GM18517 (cell line): ENCODE data around the gene CEMIP2.

ENCODE experiments used
- ATAC-seq: cut with Tn5 transposase; IDR thresholded peaks from one replicate; pipeline ENCODE4 v1.9.1; 2021; ENCODE audit warnings: mild to moderate bottlenecking, moderate library complexity; ENCODE audit not compliant: unreplicated experiment

CEMIP2 gene

DNA sequence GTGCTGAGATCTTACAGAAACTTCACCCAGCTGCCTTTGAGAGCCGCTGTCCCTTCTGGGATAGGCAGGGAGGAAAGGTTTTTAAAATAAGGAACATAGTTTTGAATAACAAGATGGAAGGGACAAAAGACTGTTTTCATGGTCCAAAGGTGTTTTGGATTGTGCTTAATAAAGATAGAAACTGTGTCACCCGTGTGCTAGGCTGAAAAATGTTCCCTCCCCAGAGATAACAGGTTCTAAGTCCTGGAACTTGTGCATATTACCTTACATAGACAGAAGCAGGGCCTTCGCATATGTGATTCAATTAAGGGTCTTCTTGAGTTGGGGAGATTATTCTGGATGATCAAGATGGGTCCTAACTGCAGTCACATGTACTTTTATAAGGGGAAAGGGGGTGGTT is 1.9 kb upstream of the CEMIP2 start:
- no peak for ATAC-seq

DNA sequence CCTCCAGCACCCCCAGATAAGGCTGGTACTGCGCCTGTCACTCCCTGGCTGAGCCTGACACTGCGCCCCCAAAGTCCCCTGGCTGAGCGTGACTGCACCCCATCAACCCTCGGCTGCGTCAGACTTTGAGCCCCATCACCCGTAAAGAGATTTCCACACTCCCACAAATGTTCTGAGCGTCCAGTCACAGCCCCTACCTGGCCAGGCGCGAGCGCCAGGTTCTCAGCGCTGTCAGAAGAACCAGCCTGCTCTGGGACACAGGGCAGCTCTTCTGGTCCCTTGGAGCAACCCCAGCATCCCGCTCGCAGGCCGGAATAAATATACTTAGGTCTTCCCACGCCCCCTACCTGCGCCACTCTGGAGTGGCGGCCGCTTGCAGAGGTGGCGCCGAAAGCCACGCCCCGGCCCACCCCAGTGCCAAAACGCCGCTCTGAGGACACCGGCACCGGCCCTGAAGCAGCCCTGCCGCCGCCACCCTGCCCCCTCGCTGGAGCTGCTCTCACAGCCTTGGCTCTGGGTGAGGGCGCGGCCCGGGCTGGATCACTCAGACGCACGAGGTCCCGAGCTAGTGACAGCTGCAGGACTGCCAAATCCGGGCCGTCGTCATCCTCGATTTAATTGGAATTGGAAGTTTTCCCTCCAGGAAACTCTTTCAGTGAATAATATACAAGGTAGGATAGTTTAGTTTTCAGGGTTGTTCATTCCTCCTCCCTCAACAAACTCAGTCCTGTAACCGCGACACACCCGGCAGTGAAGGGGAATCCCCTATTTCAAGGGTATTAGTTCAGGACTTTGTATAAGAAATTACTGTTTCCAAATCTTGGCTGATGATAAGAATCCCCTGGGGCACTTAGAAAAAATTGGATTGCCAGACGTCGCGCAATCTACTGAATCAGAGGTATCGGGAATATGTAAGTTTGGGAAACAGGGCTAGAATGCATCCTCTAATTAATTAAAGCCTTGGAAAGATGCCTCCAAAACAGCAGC is 1.2 kb upstream of the CEMIP2 start:
- peak; percentile 28 for ATAC-seq

DNA sequence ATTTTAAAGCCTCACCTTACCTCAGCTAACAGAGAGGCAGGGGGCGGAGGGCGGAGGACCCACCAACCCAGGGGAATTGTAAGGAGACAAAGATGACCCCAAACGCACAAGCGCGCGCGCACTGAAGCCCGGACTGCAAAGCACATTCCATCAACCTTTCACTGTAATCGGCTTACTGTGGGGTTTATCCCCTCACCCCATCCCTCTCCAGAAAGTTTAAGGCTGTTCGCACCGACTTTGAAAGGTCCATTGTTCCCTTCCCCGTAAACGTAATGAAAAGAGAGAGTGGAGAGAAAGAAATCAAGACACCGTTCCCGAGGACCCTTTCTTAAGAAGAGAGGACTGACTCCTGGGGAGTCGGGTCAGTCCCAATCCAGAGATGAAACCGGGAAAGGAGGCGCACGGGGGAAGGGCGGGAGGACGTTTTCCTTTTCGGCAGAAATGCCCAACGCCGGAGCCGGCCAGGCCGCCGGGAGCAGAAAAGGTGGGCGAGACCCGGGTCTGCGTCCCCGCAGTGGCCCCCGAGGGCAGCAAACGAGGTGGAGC is 464 bp downstream of the CEMIP2 start:
- ATAC-seq = no peak

DNA sequence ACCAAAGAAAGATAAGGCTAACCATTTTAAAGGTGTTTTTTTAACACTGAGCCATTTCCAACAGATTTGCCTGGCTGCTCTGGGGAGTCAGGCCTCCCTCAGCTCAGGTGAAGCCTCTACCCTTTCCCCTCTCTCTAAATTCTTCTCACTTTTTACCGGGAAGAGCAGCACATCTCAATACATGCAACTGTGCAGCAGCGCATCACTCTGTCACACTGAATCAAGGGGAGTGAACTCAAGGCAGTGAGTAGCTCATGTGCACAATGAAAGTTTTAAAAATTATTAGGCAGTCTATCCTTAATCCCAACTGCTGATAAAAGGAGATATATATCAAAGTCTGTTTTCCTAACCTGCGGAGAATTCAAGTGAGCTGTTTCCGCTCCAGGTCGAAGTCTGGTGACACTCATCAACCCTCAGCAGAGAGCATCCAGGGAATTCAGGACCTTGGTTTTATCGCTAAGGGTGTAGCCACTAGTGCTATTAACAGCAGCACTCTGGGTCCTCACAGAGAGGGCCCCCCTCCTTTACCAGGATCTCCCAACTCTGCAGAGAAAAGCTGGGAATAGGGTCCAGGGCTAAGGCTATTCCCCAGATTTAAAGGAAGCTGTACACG is 1.0 kb downstream of the CEMIP2 start:
- ATAC-seq = no peak

DNA sequence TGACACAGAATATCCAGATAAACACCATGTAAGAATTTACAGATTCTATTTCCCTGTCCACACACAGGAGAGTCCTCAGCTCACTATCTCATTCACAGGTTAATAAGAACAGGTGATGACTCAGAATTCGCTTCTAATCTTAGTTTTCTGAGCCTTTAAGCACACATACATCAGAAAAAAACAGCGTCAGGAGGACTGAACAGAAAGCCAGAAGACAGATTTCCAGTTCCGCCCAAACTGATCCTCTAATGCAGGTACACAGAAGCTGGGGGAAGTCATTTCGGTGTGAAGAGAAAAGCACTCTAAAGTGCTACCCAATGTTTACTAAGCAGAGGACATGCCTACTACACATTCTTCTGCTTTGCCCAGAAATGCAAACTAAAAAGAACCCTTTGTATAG is 1.6 kb downstream of the CEMIP2 start:
- ATAC-seq = no peak

DNA sequence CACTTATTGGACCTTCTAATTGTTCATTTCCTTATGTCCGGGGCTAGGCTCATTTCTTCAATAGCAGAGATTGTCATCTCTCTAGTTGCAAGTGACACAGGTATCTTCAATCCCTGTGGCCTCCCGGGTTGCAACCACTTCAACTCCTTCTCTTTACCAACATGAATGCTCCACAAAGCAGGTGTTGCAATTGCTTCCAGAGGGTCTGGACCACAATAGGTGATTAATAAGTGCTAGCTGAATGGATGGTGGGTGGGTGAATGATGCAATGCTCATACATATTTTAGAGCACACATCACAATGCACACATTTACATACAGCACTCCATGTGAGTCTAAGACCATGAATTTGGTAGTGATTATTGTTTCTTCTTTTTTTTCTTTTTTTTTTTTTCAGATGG is 2.6 kb downstream of the CEMIP2 start:
- ATAC-seq = no peak

DNA sequence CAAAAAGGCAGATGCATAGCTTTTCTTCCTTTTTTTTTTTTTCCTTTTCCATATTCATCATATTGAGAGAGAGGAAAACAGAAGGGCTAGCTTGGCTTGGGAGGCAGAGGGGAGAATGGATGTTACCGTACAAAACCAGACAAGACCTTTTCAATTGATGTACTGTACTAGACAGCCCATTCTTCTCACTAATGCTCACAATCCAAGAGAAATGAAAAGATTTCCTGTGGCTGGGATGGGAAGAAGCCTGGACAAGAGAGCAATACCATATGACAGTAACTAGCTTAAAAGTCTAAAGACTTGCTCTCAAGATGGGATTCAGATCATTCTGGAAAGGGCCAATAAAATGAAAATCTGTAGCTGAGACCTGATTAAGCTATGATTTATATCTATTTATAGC is 3.4 kb downstream of the CEMIP2 start:
- ATAC-seq = no peak

DNA sequence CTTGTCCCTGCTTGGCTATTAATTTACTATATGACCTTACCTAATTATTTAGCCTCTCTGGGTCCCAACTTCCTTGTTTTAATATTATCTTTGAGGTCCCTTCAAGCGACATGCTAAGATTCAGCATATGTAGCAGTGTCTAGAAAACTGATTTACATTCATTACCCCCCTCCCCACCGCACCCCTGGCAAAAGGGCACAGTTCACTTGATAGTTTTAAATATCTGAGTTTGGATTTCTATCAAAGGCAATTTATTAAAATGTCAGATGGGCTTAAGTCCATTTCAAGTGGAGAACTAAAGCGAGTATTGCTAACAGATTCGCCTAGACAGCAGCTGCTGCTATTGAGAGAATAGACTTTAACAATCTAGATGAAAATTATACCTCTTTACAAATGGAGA is 3.9 kb downstream of the CEMIP2 start:
- ATAC-seq = no peak

DNA sequence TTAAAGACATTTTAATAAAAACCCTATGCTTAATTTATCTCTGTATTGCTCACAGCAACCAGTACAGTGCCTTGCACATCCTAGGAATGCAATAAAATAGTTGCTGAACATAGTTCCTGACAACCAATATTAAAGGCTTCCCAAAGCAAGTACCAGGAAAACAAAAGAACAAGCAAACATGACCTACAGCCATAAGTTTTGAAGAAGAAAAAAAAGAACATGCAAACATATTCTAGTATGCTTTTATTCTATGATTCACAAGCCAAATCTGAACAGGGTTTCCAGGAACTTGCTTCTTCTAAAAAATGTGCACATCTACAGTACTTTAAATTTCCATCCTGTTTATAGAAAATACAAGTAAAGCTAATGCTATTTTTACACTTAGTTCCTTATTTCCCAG is 4.5 kb downstream of the CEMIP2 start:
- no peak for ATAC-seq

DNA sequence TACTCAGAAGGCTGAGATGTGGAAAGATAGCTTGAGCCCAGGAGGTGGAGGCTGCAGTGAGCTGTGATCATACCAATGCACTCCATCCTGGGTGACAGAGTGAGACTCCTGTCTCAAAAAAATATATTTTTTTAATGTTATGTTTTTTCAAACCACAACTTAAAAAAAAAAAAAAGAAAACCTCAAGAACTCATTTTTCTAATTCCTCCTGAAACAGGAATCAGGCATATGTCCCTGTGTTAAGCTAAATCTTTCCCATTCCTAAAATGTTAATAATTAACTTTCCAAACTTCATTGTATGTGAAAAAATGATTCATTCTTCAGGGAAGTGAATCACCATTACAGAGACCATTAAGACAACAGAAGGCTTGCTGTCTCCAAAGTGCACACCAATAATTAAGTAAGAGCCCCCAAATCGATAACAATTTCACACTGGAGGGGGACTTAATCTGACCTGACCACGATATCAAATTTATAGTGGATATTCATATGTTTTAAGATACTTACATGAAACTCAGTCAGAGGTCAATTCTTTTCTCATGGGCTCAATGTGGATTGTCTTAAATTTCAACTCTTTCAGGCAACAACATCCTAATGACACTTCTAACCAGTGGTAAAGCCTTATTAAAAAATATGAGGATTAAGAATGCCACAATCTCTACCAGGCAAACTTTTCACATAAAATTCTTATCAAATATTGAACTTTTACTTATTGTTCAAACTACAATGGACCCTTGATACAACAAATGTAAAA is 5.2 kb downstream of the CEMIP2 start:
- no peak for ATAC-seq

DNA sequence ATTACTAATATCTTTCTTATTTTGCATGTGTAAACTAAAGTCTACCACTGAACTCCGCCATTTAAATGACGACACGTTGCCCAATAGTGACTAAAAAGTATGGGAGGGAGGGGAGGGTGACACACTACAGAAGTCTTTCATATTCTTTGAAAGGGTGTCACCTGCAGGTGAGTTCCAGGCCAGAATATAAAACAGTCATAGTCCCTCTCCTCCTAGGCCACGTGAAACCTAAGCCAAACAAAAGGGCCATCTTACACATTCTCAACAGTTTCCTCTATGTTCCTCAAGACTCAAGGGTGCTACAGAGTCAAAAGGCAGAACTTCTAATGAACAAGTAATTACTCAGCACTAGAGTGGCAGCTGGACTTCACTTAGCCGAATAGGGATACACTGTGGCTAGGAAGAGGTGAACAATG is 6.4 kb downstream of the CEMIP2 start:
- no peak for ATAC-seq

DNA sequence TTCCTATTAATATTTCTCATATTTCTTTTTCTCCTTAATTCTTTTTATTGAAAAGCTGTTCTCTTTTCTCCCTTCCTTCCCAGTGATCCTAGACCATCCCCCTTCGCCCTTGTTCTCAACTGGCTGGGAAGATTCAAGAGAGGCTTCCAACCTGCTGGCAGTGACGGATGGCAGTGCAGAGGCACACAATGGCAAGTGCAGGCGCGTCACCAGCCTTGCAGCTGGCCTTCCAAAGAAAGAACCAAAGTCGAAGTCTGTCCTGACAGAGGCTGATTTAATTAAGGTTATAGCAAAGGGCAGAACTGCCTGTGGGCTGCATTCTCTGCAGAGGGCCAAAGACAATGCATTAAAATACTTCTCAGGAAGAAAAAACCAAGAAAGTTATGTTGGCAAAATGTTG is 7.4 kb downstream of the CEMIP2 start:
- no peak for ATAC-seq

DNA sequence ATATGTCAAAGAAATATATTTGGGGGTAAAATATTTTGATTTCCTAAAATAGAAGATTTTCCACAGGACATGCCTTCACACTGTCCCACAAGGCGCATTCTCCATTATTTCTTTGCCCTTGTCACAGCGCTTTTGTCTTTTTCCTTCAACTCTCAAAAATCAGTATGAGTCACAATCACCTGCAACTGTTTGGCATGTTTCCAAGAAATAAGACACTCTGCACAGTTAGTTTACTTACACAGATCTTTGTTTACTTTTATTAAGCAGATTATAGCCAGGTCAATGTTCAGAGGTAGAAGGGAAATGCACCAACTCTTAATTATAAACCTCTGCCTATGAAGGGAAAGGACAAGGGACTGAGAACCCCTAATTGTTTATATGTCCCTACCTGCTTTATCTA is 9.5 kb downstream of the CEMIP2 start:
- ATAC-seq = no peak

DNA sequence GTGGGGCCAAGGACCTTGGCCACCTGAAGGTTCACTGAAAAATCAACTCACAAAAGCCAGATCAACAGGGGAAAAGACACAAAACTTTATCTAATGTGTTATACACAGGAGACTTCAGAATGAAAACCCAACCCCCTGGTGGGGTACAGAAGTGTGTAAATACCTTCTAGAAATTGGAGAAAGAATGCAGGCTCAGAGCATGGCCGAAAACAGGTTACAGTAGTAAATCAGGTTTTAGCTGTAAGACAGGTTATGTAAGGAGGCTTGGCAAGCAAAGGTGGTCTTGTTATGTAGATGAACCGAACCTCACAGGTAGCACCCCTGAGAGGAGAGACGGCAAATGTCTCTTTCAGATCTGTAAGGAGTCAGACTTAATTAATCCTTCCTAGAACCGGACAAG is 10.0 kb downstream of the CEMIP2 start:
- ATAC-seq = no peak

DNA sequence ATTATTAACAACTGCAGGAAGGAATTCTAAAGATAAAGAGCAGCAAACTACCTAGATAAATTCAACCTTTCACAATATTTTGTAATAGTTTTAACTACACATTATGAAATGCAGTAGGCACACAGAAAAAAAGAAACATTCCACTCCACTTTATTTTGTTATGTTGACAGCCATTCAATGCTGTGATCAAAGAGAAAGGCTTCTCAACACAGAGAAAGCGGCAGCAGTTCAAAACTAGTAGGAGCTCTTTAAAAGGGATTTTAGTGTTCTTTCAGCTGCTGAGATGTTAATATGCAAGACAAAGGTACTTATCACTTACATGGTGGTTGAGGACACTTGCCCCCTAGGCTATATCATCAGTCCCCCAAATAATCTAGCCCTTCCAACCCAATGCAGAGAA is 11.6 kb downstream of the CEMIP2 start:
- ATAC-seq = no peak

DNA sequence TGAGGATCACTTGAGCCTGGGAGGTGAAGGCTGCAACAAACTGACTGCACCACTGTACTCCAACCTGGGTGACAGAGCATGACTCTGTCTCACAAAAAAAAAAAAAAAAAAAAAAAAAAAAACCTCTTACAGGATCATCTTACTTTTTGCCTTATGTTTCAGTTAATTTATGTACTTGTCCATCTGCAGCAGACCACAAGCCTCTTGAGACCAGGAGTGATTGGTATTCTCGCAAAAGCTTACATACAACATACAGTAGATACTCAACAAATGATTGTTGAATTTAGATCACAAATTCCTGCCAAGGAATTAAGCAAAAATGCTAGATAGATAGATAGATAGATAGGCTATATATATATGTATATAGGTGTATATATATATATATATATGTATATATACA is 12.4 kb downstream of the CEMIP2 start:
- ATAC-seq = no peak

DNA sequence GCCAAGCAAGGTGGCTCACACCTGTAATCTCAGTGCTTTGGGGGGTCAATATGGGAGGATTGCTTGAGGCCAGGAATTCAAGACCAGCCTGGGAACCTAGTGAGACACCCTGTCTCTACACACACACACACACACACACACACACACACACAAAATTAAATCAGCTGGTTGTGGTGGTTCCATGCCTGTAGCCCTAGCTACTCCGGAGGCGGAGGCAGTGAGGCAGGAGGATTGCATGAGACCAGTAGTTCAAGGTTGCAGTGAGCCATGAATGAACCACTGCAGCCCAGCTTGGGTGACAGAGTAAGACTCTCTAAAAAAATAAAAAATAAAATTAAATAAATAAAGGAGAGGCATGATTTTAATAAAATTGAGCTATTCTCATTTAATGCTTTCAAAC is 13.1 kb downstream of the CEMIP2 start:
- no peak for ATAC-seq

DNA sequence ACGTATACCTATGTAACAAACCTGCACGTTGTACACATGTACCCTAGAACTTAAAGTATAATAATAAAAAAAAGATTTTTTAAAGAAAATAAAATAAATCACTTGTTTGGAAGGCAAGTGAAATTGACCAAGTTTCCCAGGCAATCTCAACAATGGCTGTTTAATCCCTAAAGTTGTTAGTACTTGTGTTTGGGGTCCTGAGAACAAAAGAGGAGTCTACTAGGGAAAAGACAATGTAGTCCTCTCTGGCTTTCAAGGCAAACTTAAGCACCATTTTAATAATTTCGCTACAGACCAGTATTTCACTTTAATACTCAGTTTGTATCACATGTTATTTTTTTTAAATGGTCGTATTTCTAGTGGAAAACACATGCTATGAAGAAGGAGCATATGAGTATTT is 14.2 kb downstream of the CEMIP2 start:
- ATAC-seq = no peak

DNA sequence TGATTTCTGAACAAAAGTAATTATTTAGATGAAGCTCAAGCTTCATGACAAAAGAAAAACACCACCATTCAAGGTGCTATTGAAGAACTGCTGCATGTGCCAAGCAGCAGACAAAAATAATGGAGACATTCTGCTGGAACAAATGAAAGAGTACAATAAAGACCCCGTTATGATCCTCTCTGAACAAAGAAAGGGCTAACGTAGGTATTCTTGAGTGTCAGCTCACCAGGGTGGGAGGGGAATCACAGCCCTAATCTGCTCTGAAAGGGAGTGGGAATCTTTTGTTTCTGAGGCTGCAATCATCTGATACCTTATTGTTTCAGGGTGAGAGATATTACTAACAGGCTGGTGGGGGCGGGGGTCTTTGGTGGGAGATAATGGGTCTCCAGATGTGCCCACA is 15.4 kb downstream of the CEMIP2 start:
- ATAC-seq = no peak

DNA sequence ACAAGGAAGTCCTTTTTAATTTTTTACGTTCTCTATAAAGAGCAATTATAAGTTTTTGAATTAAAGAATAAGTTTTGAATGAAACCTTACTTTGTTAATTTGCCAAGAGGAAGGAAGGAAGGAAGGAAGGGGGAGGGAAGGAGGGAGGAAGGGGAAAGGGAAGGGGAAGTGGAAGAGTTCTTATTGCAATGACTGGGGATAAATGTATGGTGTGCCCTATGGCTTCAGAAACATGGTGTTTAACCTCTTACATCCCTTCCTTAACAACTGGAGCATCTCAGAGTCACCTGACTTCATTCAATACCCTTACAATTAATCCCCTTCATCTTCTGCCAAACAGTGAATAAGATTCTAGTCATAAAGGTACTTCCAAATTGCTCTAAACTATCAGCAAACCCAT is 16.0 kb downstream of the CEMIP2 start:
- no peak for ATAC-seq

DNA sequence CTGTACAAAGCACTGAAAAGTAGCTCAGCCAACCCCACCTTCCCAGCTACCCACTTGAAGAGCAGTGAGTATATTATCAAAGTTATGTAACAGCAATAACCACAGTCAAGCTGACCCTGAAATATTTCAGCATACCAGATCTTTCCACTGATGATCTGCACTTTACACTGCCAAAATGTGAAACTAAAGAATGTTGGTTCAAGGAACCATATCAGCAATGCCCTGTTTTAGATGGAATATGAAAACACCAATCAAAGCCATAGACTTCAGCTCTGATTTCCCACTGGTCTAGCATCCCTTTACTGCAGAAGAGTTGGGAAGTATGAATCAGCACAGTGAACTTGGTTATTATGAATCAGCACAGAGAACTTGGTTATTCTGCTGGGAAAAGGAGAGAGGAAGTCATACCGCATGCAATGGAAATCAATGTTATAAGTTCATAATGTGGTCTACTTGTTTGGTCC is 20.0 kb downstream of the CEMIP2 start:
- no peak for ATAC-seq
